GM18951 (cell line): ENCODE results near the gene PCCA.
"Not testable (repeated sequence)": the region's sequence is repeated elsewhere in the genome, so short reads cannot be mapped to it uniquely, and the experiment has no call there.

Experiments
- POLR2A ChIP-seq: IDR thresholded peaks from 4 replicates; pipeline ENCODE4 v1.6.1; 2011; ENCODE audit warnings: mild to moderate bottlenecking; ENCODE audit not compliant: insufficient read length, insufficient read depth; ENCODE audit errors: extremely low read depth
- in situ Hi-C: fragments of 300-500 bp; cut with MboI; formaldehyde crosslinking; loops from one replicate; pipeline ENCODE4 v1.12.0; 2022; ENCODE audit warnings: low sequenced_read_pairs, mixed read lengths, inconsistent platforms; ENCODE audit not compliant: unreplicated experiment

Gene PCCA

GRCh38 chr13:100560498-100561157 lies 471.7 kb downstream of the PCCA start:
- no peak for TF ChIP-seq POLR2A
- in situ Hi-C loops: loop anchor here (10.0 kb wide), 1 partner anchor 564 kb away; no protein-coding TSS in a partner anchor

DNA sequence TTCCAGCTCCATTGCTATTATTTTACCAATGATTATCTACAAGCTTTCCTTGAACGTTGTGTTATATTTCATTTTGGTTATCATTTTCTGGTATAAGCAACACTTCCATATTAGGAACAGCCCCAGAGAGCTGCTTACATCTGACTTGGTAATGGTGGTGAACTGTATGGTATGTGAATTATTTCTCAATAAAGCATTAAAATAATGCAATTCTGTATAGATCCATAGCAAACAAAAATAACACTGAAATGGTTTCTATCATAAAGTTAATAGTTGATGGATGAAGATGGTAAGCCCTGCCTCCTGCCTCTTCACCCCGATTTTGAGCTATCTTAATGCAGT lies 472.2 kb downstream of the PCCA start:
- in situ Hi-C loops: loop anchor here (10.0 kb wide), 1 partner anchor 564 kb away; no protein-coding TSS in a partner anchor
- no peak for TF ChIP-seq POLR2A

- in situ Hi-C loops: loop anchor here (10.0 kb wide), 1 partner anchor 563 kb away; no protein-coding TSS in a partner anchor
- no peak for TF ChIP-seq POLR2A
Observed at GRCh38 chr13:100561599-100562204, 472.8 kb downstream of the PCCA start.

- TF ChIP-seq POLR2A: no peak
- in situ Hi-C loops: loop anchor here (10.0 kb wide), 1 partner anchor 561 kb away; no protein-coding TSS in a partner anchor
Observed at GRCh38 chr13:100563779-100564178, 474.9 kb downstream of the PCCA start.

DNA sequence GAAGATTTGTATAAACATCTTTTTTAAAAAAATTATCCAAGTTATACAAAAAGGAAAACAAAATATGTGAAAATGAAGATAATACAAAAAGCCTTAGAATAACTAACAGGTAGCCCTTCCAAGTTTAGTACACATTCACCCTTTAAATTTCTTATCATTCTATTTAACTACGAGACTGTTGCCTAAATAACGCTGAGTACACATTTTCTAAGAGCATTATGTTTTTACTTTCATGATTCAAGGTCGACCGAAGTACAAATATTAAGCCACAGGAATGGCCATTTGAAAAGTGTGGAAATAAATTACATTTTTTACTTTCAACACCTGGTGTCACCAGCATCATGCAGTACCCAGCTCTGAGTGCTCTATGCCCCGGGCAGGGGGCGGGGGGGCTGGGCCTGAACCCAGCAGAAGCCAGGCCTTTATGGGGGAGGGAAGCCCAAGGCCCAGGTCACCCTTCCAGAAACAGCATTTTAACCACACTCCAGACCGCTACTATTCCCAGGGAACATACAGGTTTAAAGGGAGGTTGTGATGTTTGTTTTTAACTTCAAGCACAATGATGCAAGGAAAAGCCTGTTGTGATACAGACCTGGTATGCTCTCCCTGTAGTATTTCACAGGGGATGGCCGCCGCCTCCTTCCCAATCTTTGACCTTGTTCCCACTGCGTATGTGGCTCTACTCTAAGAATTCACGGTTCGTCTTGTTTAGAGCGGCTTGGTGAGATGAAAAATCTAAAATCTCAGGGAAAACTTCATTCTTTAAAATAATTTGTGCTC lies 475.7 kb downstream of the PCCA start:
- TF ChIP-seq POLR2A: no peak
- in situ Hi-C loops: loop anchor here (10.0 kb wide), 1 partner anchor 560 kb away; no protein-coding TSS in a partner anchor

GRCh38 chr13:100565286-100565685 lies 476.4 kb downstream of the PCCA start:
- in situ Hi-C loops: loop anchor here (10.0 kb wide), 1 partner anchor 560 kb away; no protein-coding TSS in a partner anchor

DNA sequence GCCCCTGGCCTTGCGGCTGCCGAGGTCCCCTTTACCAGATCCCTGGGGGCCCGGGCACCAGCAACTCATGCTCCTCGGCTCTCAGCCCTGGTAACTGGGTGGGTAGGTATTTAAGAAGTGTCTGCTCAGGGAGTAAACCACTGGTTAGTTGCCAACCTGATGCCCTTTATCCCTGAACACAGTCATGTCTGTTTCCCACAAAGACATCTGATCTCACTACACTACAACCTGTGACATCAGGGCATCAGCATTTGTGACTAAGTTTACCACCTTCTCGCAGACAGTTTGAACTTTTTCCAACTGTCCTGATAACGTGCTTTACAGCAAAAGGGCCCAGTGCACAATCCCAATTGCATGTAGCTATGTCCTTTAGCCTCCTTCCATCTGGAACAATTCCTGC lies 477.6 kb downstream of the PCCA start:
- in situ Hi-C loops: loop anchor here (10.0 kb wide), 1 partner anchor 558 kb away; no protein-coding TSS in a partner anchor
- no peak for TF ChIP-seq POLR2A

More at GRCh38 chr13:100565286-100565685, 476.4 kb downstream of the PCCA start:
- no peak for TF ChIP-seq POLR2A

- no peak for TF ChIP-seq POLR2A
- in situ Hi-C loops: no loop called here
Observed at GRCh38 chr13:100573121-100573520, 484.2 kb downstream of the PCCA start.

GRCh38 chr13:100577239-100577638 lies 488.3 kb downstream of the PCCA start:
- in situ Hi-C loops: not testable (repeated sequence)
